Stimulated activated CD4-positive, alpha-beta T cell treated with anti-CD3 and anti-CD28 coated beads, Interleukin-15, amount 100 ng/mL, for 48 hours (primary cell): Measurements from ENCODE around the gene EXOC4.
"Not testable (repeated sequence)": the region's sequence is repeated elsewhere in the genome, so short reads cannot be mapped to it uniquely, and the experiment has no call there.

ENCODE experiments used
- DNase-seq, 2 donors: peaks; one replicate each; pipeline ENCODE4 v3.0.0-alpha.2; 2020; ENCODE audit warnings: low read depth in 2 of 2

The EXOC4 gene

GRCh38 chr7:133252858-133253518, at the start of gene EXOC4:
TSS of gene EXOC4 (plus strand) at chr7:133253078.
- peak; percentile 83 to 87 for DNase-seq

DNA sequence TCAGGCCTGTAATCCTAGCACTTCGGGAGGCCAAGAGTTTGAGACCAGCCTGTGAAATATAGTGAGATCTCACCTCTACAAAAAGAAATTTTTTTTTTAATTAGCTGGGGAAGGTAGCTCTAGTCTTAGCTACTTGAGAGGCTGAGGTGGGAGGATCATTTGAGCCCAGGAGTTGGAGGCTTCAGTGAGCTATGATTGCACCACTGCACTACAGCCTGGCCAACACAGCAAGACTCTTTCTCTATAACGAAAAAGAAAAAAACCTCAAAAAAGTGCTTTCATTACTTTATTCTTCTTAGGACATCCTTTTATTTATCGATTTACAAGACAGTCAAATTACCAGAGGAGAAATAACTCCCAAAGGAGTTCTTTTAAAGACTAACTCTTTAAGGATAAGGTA, 49.4 kb upstream of the EXOC4 start:
- no peak for DNase-seq

DNA sequence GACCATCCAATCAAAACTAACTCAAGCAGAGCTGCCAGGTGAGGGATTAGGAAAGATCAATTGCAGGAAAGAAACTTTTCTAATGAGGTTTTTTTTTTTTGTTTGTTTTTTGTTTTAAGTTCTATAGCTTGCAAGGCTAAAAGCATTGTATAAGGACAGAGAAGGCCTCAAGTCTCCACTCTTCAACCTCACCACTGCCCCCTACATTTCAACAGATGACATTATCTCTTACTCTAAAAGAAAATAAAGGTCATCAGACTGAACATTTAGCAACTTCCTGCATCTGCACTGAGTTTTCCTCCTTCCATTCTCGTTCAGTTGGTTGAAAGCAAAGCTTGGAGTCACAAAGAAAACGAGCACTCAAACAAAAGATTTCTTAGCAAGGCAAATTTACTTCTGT, 45.2 kb upstream of the EXOC4 start:
- DNase-seq, result no peak

GRCh38 chr7:133210817-133211216, 42.1 kb upstream of the EXOC4 start:
- not testable (repeated sequence) for DNase-seq

DNA sequence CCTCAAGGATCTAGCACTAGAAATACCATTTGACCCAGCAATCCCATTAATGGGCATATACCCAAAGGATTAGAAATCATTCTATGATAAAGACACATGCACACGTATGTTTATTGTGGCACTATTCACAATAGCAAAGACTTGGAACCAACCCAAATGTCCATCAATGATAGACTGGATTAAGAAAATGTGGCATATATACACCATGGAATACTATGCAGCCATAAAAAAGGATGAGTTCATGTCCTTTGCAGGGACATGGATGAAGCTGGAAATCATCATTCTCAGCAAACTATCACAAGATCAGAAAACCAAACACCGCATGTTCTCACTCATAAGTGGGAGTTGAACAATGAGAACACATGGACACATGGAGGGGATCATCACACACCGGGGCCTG, 39.1 kb upstream of the EXOC4 start:
- not testable (repeated sequence) for DNase-seq

- no peak for DNase-seq
Measured at GRCh38 chr7:133217773-133218172, 35.1 kb upstream of the EXOC4 start.

DNA sequence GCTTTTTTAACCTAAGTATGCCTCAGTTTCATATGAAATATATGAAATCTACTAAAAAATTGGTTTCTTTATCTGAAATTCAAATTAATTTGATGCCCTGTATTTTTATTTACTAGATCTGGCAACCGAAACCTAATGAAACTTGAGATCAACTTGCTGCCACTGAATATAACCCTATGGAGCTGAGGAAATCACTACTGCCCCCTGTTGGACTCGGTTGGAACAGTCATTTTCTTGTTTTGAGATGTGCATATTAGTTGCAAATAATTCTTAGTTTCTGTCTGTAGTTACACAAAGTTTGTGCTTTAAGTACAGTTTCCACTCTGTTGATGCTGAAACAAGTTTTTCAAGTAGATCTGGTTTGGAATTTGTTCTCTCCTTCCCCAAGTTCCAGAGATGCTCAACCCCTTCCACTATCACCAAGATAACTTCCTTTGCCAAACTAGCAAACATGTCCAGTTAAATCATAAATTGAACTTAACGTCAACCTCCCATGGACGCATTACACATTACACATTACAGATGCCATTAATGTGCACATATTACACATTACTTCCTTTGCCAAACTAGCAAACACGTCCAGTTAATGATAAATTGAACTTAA, 22.2 kb upstream of the EXOC4 start:
- DNase-seq, result peak in 1 of 2 donors; percentile 16

DNA sequence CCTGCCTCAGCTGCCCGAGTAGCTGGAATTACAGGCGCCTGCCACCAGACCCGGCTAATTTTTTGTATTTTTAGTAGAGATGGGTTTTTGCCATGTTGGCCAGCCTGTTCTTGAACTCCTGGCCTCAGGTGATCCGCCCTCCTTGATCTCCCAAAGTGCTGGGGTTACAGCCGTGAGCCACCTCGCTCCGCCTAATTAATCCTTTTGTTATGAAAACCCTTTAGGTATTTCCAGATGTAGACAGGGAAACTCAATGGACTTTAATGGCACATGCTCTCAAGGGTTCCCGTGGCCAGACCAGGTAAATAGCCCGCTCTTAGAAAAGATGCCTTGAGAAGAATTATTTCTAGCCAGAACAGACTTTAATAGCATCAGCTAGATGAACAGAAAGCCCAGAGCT, 19.7 kb upstream of the EXOC4 start:
- DNase-seq, result no peak

- no peak for DNase-seq
Measured at GRCh38 chr7:133234961-133235875, 17.7 kb upstream of the EXOC4 start.

GRCh38 chr7:133237545-133237944, 15.3 kb upstream of the EXOC4 start:
- DNase-seq, result no peak

GRCh38 chr7:133240302-133240701, 12.6 kb upstream of the EXOC4 start:
- DNase-seq, result no peak

GRCh38 chr7:133246558-133246957, 6.3 kb upstream of the EXOC4 start:
- no peak for DNase-seq

DNA sequence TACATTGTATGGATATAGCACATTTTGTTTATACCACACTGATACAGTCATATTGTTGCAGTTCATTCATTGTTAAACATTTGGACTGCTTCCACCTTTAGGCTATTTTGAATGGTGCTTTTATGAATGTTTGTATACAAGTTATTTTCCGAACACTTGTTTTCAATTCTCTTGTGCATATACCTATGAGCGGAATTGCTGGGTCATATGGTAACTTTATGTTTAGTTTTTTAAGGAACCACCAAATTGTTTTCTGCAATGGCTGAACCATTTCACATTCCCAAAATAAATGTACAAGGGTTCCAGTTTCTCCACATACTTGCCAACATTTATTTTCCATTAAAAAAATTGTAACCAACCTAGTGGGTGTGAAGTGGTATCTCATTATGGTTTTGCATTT, 4.0 kb upstream of the EXOC4 start:
- no peak for DNase-seq

GRCh38 chr7:133252506-133252857, 396 bp upstream of the EXOC4 start:
- no peak for DNase-seq

- DNase-seq, result no peak
Measured at GRCh38 chr7:133253519-133253875, 619 bp downstream of the EXOC4 start.

- no peak for DNase-seq
Measured at GRCh38 chr7:133255486-133255885, 2.6 kb downstream of the EXOC4 start.

GRCh38 chr7:133258174-133258573, 5.3 kb downstream of the EXOC4 start:
- DNase-seq, result no peak

DNA sequence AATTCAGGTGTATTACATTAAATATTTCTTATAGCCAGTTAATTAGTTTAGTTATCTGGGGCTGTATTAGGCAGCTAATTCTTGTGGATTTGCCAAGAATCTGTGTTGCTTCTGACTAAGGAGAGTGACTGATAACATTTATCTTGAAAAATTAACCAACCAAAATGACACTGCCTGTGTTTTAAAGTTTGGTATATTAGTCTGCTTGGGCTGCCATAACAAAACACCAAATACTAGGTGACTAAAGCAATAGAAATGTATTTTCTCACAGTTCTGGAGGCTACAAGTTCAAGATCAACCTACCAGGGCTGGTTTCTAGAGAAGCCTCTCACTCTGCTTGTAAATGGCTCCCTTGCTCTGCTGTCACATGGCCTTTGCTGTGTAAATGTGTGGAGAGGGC, 12.9 kb downstream of the EXOC4 start:
- DNase-seq, result no peak

- DNase-seq, result no peak
Measured at GRCh38 chr7:133268355-133268754, 15.5 kb downstream of the EXOC4 start.

GRCh38 chr7:133272336-133272735, 19.5 kb downstream of the EXOC4 start:
- DNase-seq, result no peak

DNA sequence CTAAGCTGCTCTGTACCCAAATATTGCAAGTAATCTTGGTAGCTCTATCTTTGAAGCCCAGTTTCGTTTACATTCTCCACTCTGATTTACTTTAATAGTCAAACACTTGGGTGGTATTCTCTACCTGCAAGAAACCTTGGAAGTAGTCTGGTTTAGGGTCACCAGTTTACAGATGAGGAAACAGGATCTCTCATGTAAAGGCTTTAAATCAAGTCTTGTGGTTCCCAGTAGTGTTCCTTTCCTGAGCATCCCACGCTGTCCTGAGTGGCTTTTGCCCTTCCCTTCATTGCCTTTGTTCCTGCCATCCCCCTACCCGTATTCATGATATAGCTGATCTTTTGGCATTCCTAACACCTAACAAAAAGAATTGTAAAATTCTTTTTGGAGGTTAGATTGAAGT, 20.3 kb downstream of the EXOC4 start:
- no peak for DNase-seq

- DNase-seq, result no peak
Measured at GRCh38 chr7:133274265-133274664, 21.4 kb downstream of the EXOC4 start.

DNA sequence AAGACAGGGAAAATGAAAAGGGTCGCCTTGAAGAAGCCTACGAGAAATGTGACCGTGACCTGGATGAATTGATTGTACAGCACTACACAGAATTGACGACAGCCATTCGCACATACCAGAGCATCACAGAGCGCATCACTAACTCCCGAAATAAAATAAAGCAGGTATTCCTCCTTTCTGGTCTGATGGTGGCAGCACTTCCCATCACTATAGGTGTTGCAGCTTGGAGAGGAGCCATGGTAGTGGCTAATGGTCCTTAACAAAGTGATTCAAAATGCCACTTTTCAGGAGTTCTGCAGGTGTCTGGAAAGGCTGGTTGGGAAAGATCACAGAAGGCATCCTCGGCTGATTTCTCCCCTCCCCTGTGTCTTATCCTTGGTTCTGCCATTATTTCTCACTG, 22.1 kb downstream of the EXOC4 start:
- no peak for DNase-seq
